Measurements from ENCODE around the gene PRAMEF11.
"Not testable (repeated sequence)": the region's sequence is repeated elsewhere in the genome, so short reads cannot be mapped to it uniquely, and the experiment has no call there.

The PRAMEF11 gene

DNA sequence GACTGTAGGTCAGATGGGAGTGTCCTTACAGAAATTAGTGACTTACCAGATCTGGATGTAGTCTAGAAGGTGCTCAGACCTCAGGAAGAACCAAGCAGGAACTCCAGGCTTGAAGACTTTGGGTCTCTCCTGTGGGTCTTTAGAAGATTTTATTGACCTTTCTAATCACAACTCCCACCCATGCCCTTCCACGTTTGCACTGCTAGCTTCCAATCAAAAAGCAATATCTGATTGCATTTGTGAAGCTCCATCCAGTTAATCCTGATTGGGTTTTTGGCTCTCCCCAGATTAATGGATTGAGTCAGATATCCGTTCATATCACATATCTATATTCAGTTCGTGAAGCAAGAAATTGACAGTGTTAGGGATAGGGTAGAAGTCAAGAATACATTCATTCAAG, at the start of gene PRAMEF11:
TSS of gene PRAMEF11 (minus strand) at position 101 of the 400 bp plus-strand sequence. CDS start 2,621 bp downstream, outside the sequence.
- DNase-seq (ENCODE audit: low spot score) = not testable (repeated sequence)

DNA sequence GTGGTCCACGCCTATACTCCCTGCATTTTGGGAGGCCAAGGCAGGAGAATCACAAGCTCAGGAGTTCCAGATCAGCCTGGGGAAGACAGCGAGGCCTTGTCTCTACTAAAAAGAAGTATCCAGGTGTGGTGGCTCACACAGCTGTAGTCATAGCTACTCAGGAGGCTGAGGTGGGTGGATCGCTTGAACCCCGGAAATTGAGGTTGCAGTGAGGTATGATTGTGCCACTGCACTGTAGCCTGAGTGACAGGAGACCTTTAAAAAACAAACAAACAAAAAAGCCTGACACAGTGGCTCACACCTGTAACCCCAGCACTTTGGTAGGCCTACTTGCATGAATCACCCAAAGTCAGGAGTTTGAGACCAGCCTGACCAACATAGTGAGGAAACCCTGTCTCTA, 47.2 kb upstream of the PRAMEF11 start:
- DNase-seq (ENCODE audit: low spot score) = not testable (repeated sequence)

DNA sequence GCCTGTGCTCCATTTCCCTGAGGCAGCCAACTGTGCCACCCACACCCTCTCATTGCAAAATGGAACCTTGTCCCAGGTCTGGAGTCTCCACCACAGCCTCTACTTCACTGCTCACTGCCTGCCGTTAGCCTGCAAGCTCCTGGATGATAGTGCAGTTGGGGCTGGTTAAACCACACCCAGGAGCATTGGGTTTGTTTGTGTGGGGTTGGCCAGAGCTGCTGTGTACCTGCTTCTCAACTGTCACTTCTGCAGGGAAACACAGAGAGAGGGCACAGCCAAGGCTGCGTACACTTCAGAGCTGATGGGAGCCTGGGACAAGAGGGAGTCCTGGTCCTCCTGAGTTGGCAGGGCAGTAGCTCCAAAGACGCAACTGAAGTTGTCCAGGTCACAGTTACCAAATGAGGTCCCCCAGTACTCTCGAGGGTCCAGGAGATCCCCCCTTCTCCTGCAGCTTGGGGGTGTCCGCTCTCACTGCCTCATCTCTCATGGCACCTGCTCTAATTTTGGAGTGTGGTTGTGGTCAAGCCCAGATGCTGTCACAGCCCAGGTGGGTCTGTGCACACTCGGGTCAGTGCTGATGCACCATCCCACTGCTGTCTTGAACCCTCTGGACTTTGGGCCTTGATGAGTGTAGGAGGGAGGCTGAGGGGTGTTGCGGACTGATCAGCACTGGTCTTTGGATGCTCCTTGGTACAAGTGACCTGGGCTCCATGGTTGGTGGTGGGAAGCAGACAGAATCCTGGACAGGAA, 32.1 kb upstream of the PRAMEF11 start:
- DNase-seq (ENCODE audit: low spot score) = not testable (repeated sequence)

GRCh38 chr1:12856786-12857185, 25.6 kb upstream of the PRAMEF11 start, which contains the start of gene PRAMEF2:
TSS of gene PRAMEF2 (plus strand) at chr1:12857086. CDS start at chr1:12859010, 1,924 bp downstream.
- DNase-seq (ENCODE audit: low spot score) = not testable (repeated sequence)

GRCh38 chr1:12851779-12852178, 20.6 kb upstream of the PRAMEF11 start:
- DNase-seq (ENCODE audit: low spot score) = peak; percentile 59

- DNase-seq (ENCODE audit: low spot score) = not testable (repeated sequence)
Observed at GRCh38 chr1:12848620-12849019, 17.4 kb upstream of the PRAMEF11 start, which contains the start of gene HNRNPCL1. TSS of gene HNRNPCL1 (minus strand) at chr1:12848720. CDS start at chr1:12848289, 431 bp downstream.

GRCh38 chr1:12833251-12833650, 2.0 kb upstream of the PRAMEF11 start:
- not testable (repeated sequence) for DNase-seq (ENCODE audit: low spot score)

- not testable (repeated sequence) for DNase-seq (ENCODE audit: low spot score)
Observed at GRCh38 chr1:12819061-12819460, 12.1 kb downstream of the PRAMEF11 start.

- DNase-seq (ENCODE audit: low spot score) = no peak
Observed at GRCh38 chr1:12811409-12811784, 19.8 kb downstream of the PRAMEF11 start.

- peak; percentile 16 for DNase-seq (ENCODE audit: low spot score)
Observed at GRCh38 chr1:12810691-12811408, 20.4 kb downstream of the PRAMEF11 start.

DNA sequence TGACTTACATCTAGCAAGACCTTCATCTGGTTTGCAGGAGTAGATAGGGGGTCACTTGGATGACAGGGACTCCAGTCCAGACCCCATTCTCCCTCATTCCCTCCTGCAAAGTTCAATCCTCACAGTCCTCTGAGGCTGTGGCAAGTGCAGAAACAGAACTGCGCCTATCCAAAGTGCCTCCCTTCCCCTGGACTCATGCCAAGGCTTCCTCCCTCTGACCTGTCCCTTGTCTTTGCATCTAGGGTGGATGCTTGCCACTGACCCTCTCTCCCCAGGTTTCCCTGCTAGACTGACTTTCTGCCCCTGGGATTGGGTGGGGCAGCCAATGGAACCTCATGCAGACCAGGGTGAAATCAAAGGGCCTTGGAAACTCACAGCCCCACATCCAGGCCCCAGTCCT, 21.3 kb downstream of the PRAMEF11 start:
- no peak for DNase-seq (ENCODE audit: low spot score)

- no peak for DNase-seq (ENCODE audit: low spot score)
Observed at GRCh38 chr1:12799730-12800129, 31.5 kb downstream of the PRAMEF11 start.

GRCh38 chr1:12798911-12799310, 32.3 kb downstream of the PRAMEF11 start:
- DNase-seq (ENCODE audit: low spot score) = no peak

DNA sequence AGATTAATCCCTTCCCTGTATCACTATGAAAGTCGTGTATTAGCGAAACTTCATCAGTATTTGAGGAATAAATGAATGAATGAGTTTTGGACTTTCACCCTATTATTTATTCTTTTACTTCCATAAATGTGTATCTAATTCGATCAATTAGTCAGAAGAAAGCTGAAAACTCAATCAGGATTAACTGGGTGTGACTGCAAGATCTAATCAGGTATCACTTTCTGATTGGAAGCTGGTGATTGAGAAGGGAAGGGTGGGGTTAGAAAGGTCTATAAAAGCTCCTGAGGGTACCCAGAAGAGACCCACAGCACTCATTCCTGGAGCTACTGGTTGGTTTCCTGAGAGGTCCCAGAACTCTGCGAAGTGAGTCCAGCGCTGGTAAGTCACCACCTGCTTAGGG, 40.1 kb downstream of the PRAMEF11 start, which contains the start of gene PRAMEF1:
TSS of gene PRAMEF1 (plus strand) at position 301 of the 400 bp plus-strand sequence. CDS start 1,831 bp downstream, outside the sequence.
- DNase-seq (ENCODE audit: low spot score) = not testable (repeated sequence)

DNA sequence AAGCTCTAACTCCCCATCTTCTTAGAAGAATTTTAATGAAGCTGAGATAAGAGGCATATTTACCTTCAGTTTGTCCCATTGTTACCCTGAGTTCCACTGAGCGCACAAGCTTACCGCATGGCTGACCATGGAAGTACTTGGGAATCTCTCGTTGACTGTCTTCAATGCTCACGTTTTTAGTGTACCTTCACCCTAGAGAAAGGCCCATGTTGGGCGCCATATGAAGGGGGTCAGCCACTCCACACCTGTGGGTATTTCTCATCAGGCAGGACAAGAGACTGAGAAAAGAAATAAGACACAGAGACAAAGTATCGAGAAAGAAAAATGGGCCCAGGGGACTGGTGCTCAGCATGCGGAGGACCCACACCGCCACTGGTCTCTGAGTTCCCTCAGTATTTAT, 46.5 kb downstream of the PRAMEF11 start:
- not testable (repeated sequence) for DNase-seq (ENCODE audit: low spot score)

GRCh38 chr1:12783783-12784182, 47.4 kb downstream of the PRAMEF11 start:
- peak; percentile 14 for DNase-seq (ENCODE audit: low spot score)

- not testable (repeated sequence) for DNase-seq (ENCODE audit: low spot score)
Observed at GRCh38 chr1:12781488-12781887, 49.7 kb downstream of the PRAMEF11 start.

DNA sequence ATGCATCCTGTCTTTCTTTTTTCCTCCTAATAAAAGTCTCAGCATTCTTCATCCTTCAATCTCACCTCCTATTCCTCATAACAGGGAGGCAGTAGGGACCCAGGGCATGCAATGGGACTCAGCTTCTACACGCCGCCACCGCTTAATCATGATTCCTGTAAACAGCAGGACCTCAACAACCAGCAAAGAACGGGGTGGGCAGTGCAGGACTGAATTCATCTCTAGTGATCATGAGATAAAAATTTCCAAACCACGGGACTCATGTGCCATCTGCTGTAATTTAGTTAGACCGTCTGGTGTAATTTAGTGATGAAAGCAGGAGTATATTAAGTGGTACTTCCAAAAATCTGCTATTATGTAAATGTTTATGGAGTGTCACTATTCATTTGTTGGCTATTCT, 52.3 kb downstream of the PRAMEF11 start:
- no peak for DNase-seq (ENCODE audit: low spot score)

GRCh38 chr1:12778061-12778460, 53.1 kb downstream of the PRAMEF11 start:
- DNase-seq (ENCODE audit: low spot score) = no peak

- no peak for DNase-seq (ENCODE audit: low spot score)
Observed at GRCh38 chr1:12776801-12777557, 54.2 kb downstream of the PRAMEF11 start.

- DNase-seq (ENCODE audit: low spot score) = no peak
Observed at GRCh38 chr1:12775443-12775842, 55.8 kb downstream of the PRAMEF11 start.

DNA sequence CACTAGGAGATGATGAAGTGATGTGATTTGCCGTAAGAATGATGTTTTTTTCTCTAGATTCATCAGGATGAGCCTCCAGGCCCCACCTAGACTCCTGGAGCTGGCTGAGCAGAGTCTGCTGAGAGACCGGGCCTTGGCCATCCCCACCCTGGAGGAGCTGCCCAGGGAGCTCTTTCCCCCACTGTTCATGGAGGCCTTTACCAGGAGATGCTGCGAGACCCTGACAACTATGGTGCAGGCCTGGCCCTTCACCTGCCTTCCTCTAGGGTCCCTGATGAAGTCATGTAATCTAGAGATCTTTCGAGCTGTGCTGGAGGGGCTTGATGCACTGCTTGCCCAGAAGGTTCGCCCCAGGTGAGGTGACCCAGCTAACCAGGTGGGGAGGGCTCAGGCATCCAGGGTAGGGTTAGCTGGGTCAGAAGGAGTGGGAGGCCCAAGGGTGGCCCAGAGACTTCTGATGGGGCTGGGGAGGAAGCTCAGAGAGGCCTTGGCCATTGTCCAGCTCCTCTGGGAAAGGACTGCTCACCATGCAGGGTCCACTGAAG, 56.3 kb downstream of the PRAMEF11 start:
- DNase-seq (ENCODE audit: low spot score) = no peak

Measured in RKO (cell line).